GM18861 (cell line): ENCODE measurements around the gene PREX1.

ENCODE experiments used
- ATAC-seq: cut with Tn5 transposase; IDR thresholded peaks from one replicate; pipeline ENCODE4 v1.9.1; 2021; ENCODE audit not compliant: unreplicated experiment

Gene PREX1

GRCh38 chr20:48596334-48596898, 231.4 kb downstream of the PREX1 start:
- no peak for ATAC-seq

GRCh38 chr20:48595495-48596333, 232.1 kb downstream of the PREX1 start:
- ATAC-seq, result no peak

- no peak for ATAC-seq
These were observed 233.3 kb downstream of the PREX1 start for GRCh38 chr20:48594533-48594932.

- no peak for ATAC-seq
These were observed 235.5 kb downstream of the PREX1 start for GRCh38 chr20:48592107-48592940.

- ATAC-seq, result no peak
These were observed 241.1 kb downstream of the PREX1 start for GRCh38 chr20:48586730-48587129.

GRCh38 chr20:48585061-48585870, 242.5 kb downstream of the PREX1 start:
- no peak for ATAC-seq

- no peak for ATAC-seq
These were observed 243.3 kb downstream of the PREX1 start for GRCh38 chr20:48584391-48585060.

- ATAC-seq, result no peak
These were observed 244.0 kb downstream of the PREX1 start for GRCh38 chr20:48583801-48584200.

GRCh38 chr20:48583171-48583570, 244.6 kb downstream of the PREX1 start:
- no peak for ATAC-seq

- no peak for ATAC-seq
These were observed 245.2 kb downstream of the PREX1 start for GRCh38 chr20:48582673-48582985.

GRCh38 chr20:48581167-48581566, 246.6 kb downstream of the PREX1 start:
- no peak for ATAC-seq

- ATAC-seq, result no peak
These were observed 249.3 kb downstream of the PREX1 start for GRCh38 chr20:48578397-48579098.

GRCh38 chr20:48577557-48577956, 250.2 kb downstream of the PREX1 start:
- no peak for ATAC-seq

- no peak for ATAC-seq
These were observed 253.4 kb downstream of the PREX1 start for GRCh38 chr20:48574383-48574782.
